GM12878 (cell line): Measurements from ENCODE around the gene P4HA1. TPM values are rescaled to one million over a fixed set of nuclear protein-coding genes. Genes with fewer than 3 reads are reported as not detected.
"Not testable (repeated sequence)": the region's sequence is repeated elsewhere in the genome, so short reads cannot be mapped to it uniquely, and the experiment has no call there.

Experiments used
- ATAC-seq: fragments of 200-7000 bp; cut with Tn5 transposase; 3 replicates; pipeline ENCODE4 v1.9.1; 2020; ENCODE audit warnings: mild to moderate bottlenecking, moderate library complexity
- BruUV-seq: library from RNA; stranded (reverse); fragments of 400-500 nt; replicated peaks from 2 replicates; lab custom pipeline; 2021; lab: Mats Ljungman, UMichigan
- CTCF ChIA-PET: fragments of 300-600 bp; sonication (Branson Sonifier 250); formaldehyde crosslinking; extraction: SDS; loops from one replicate; lab custom pipeline; 2021; ENCODE audit warnings: inconsistent platforms; lab: Yijun Ruan, JAX
- POLR2A ChIA-PET: fragments of 350-600 bp; formaldehyde crosslinking; extraction: SDS; loops from one replicate; lab custom pipeline; 2021; ENCODE audit warnings: inconsistent platforms; lab: Charles Lee
- RAD21 ChIA-PET: fragments of 300-600 bp; sonication (Branson Sonifier 250); formaldehyde crosslinking; loops from one replicate; lab custom pipeline; 2023; ENCODE audit warnings: antibody characterized with exemption; ENCODE audit not compliant: unreplicated experiment; lab: Charles Lee
- SMC1A ChIA-PET: fragments of 300-600 bp; sonication (Branson Sonifier 250); formaldehyde crosslinking; loops from one replicate; lab custom pipeline; 2023; ENCODE audit not compliant: unreplicated experiment, uncharacterized antibody; lab: Charles Lee
- DNase-seq: peaks from one replicate; pipeline ENCODE4 v3.0.0-alpha.2; 2011; ENCODE audit warnings: low read depth, low spot score
- FAIRE-seq: peaks from 3 replicates; lab custom pipeline; 2011; peaks lifted over from hg19 to GRCh38; lab: Jason Lieb, UNC
- H2AFZ ChIP-seq: 2 replicates; pipeline ENCODE4 v1.6.0; 2011; ENCODE audit warnings: low read depth, low read length, control low read depth; ENCODE audit not compliant: control insufficient read depth
- H3K27ac ChIP-seq: 2 replicates; pipeline ENCODE4 v1.5.1; 2011; ENCODE audit warnings: control low read depth; ENCODE audit not compliant: control insufficient read depth, insufficient read depth
- H3K27me3 ChIP-seq, 2 experiments: replicated peaks in 1 of 2; 2 replicates each; pipeline versions ENCODE4 v1.6.0 to v1.6.1; 2011; ENCODE audit warnings: low read length in 1 of 2; ENCODE audit not compliant: control insufficient read depth in 2 of 2, insufficient read depth in 2 of 2
- H3K36me3 ChIP-seq, 2 experiments: 2 replicates each; pipeline ENCODE4 v1.5.1; 2011; ENCODE audit warnings: low read length in 1 of 2; ENCODE audit not compliant: control insufficient read depth in 2 of 2, insufficient read depth in 2 of 2
- H3K4me1 ChIP-seq: 2 replicates; pipeline ENCODE4 v1.6.1; 2011; ENCODE audit warnings: mild to moderate bottlenecking, low read length, moderate library complexity, mixed read lengths; ENCODE audit not compliant: control insufficient read depth, insufficient read depth
- H3K4me2 ChIP-seq: 2 replicates; pipeline ENCODE4 v1.6.0; 2011; ENCODE audit warnings: control low read depth; ENCODE audit not compliant: control insufficient read depth, insufficient read depth
- H3K4me3 ChIP-seq: fragments of 200-600 bp; sonication (generic); 2 replicates; pipeline ENCODE4 v1.5.1; 2016
- H3K79me2 ChIP-seq: 2 replicates; pipeline ENCODE4 v1.6.0; 2011; ENCODE audit warnings: low read length; ENCODE audit not compliant: control insufficient read depth, insufficient read depth
- H3K9ac ChIP-seq: 2 replicates; pipeline ENCODE4 v1.8.0; 2011; ENCODE audit warnings: low read length, control low read depth, mixed read lengths; ENCODE audit not compliant: control insufficient read depth, insufficient read depth
- H3K9me3 ChIP-seq: replicated peaks from 3 replicates; pipeline ENCODE4 v1.5.1; 2011; ENCODE audit warnings: mild to moderate bottlenecking, low read length; ENCODE audit not compliant: control insufficient read depth, insufficient read depth
- H4K20me1 ChIP-seq: 2 replicates; pipeline ENCODE4 v1.6.0; 2011; ENCODE audit not compliant: control insufficient read depth, insufficient read depth
- BCLAF1 ChIP-seq: fragments of 450-650 bp; IDR thresholded peaks from 2 replicates; pipeline ENCODE4 v1.6.1; 2017; ENCODE audit warnings: antibody characterized with exemption, mild to moderate bottlenecking, moderate library complexity
- FOXM1 ChIP-seq: IDR thresholded peaks from 2 replicates; pipeline ENCODE4 v1.6.1; 2012; ENCODE audit warnings: low read depth, mild to moderate bottlenecking, inconsistent platforms, low read length, moderate library complexity
- HSF1 ChIP-seq: fragments of 150-350 bp; IDR thresholded peaks from 2 replicates; pipeline ENCODE4 v1.6.1; 2014; ENCODE audit warnings: mild to moderate bottlenecking, low read depth, low read length
- MXI1 ChIP-seq: fragments of 150-350 bp; IDR thresholded peaks from 2 replicates; pipeline ENCODE4 v1.6.1; 2011; ENCODE audit warnings: low read depth, mild to moderate bottlenecking, inconsistent platforms, low read length, improper control_type of control experiment
- NRF1 ChIP-seq: conservative IDR thresholded peaks from 2 replicates; pipeline ENCODE4 v1.6.1; 2011; ENCODE audit warnings: mild to moderate bottlenecking, low read depth, low read length, improper control_type of control experiment
- WGBS: methylation state at CpG from one replicate; pipeline ENCODE4 v1.1.6; 2016; ENCODE audit warnings: low lambda C conversion rate; ENCODE audit not compliant: insufficient replicate concordance, insufficient coverage; ENCODE audit errors: missing lambda C conversion rate; 5-methylcytosine and 5-hydroxymethylcytosine counted together
- in situ Hi-C: fragments of 300-500 bp; cut with MboI; formaldehyde crosslinking; loops from 9 replicates; pipeline ENCODE4 v1.14.3; 2018; ENCODE audit warnings: mixed read lengths
- intact Hi-C: fragments of 100-400 bp; cut with micrococcal nuclease; formaldehyde crosslinking; loops from one replicate; pipeline ENCODE4 v1.14.2; 2022; ENCODE audit not compliant: unreplicated experiment
- polyA plus RNA-seq, 11 experiments: library from polyadenylated mRNA; depleted of rRNA in 4 of 11; unstranded in 6 of 11; stranded (reverse) in 5 of 11; fragments of >200 nt; fragmentation: Nextera tagmentation in 4 of 11; fragmentation: Illumina TruSeq in 1 of 11; extraction: Ambion mirVana in 4 of 11; extraction: Trizol in 1 of 11; gene quantifications; 1 replicate in 1 of 11; 2 replicates in 10 of 11; pipeline versions ENCODE4 v1.2.1 to v1.2.3, GENCODE V29; 2011 to 2016; ENCODE audit warnings: inconsistent platforms in 2 of 11, missing spikeins in 2 of 11, low read depth in 1 of 11
- total RNA-seq, 4 experiments: library from RNA; depleted of rRNA in 3 of 4; stranded (reverse); fragments of >200 nt in 3 of 4; fragmentation: Illumina TruSeq in 1 of 4; extraction: Trizol in 1 of 4; gene quantifications; 2 replicates each; pipeline versions ENCODE4 v1.2.1 to v1.2.3, GENCODE V29; 2013 to 2021

The P4HA1 gene
- total and polyA plus RNA-seq, 10 of the 15 experiments (the other 5 are each of a cell fraction or from before 2014, with no cell fraction given): 15.0 to 160 (median 24.1) TPM

GRCh38 chr10:72997099-72997498 is 99.6 kb downstream of the P4HA1 start (continued):
- TF ChIP-seq BCLAF1 (no peak), FOXM1 (no peak), MXI1 (no peak), HSF1 (no peak), NRF1 (no peak)

- H3K4me2 ChIP-seq, H3K79me2 ChIP-seq, H3K36me3 ChIP-seq, RAD21 ChIA-PET, H3K27ac ChIP-seq, CTCF ChIA-PET, DNase-seq, H3K4me1 ChIP-seq, H3K9ac ChIP-seq, ATAC-seq, H3K4me3 ChIP-seq, FAIRE-seq, H2AFZ ChIP-seq, H4K20me1 ChIP-seq, H3K9me3 ChIP-seq, in situ Hi-C loops, SMC1A ChIA-PET, BruUV-seq, H3K27me3 ChIP-seq, intact Hi-C loops, POLR2A ChIA-PET: not testable (repeated sequence)
Observed at GRCh38 chr10:72995459-72995858, 101.2 kb downstream of the P4HA1 start.

GRCh38 chr10:72989771-72990170 is 106.9 kb downstream of the P4HA1 start:
- BruUV-seq, H3K4me3 ChIP-seq, FAIRE-seq, H3K79me2 ChIP-seq, RAD21 ChIA-PET, CTCF ChIA-PET, H2AFZ ChIP-seq, intact Hi-C loops, H3K9ac ChIP-seq, H3K9me3 ChIP-seq, DNase-seq, H3K4me1 ChIP-seq, POLR2A ChIA-PET, ATAC-seq, H4K20me1 ChIP-seq, in situ Hi-C loops, H3K27ac ChIP-seq, H3K36me3 ChIP-seq, H3K4me2 ChIP-seq, H3K27me3 ChIP-seq: not testable (repeated sequence)
- SMC1A ChIA-PET: interaction anchor here (0.9 to 1.4 kb wide), 2 partner anchors 8 to 35 kb away, joined by 3 to 4 read pairs; partner anchors contain the start of gene PLA2G12B
- WGBS: 97% methylated on average over 7 of the region's 7 CpGs
